HepG2 (cell line): Measurements from ENCODE around the gene FAM53B.

Experiments
- DNMT1 ChIP-seq: sonication (generic); formaldehyde crosslinking; IDR thresholded peaks from 2 replicates; pipeline ENCODE4 v1.5.1; 2020; ENCODE audit warnings: mild to moderate bottlenecking, missing genetic modification reagents
- TF ChIP-seq, protein P1 (sequence below): sonication (generic); formaldehyde crosslinking; IDR thresholded peaks from 2 replicates; pipeline ENCODE4 v1.5.0; 2020; ENCODE audit warnings: mild to moderate bottlenecking, missing genetic modification reagents, moderate library complexity

- TF ChIP-seq, protein P1, sequence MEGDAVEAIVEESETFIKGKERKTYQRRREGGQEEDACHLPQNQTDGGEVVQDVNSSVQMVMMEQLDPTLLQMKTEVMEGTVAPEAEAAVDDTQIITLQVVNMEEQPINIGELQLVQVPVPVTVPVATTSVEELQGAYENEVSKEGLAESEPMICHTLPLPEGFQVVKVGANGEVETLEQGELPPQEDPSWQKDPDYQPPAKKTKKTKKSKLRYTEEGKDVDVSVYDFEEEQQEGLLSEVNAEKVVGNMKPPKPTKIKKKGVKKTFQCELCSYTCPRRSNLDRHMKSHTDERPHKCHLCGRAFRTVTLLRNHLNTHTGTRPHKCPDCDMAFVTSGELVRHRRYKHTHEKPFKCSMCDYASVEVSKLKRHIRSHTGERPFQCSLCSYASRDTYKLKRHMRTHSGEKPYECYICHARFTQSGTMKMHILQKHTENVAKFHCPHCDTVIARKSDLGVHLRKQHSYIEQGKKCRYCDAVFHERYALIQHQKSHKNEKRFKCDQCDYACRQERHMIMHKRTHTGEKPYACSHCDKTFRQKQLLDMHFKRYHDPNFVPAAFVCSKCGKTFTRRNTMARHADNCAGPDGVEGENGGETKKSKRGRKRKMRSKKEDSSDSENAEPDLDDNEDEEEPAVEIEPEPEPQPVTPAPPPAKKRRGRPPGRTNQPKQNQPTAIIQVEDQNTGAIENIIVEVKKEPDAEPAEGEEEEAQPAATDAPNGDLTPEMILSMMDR (CRISPR knock-in tag) = no peak
- no peak for TF ChIP-seq DNMT1 (CRISPR knock-in tag)
These were observed 156.4 kb downstream of the FAM53B start for GRCh38 chr10:124587811-124588211.
